OCI-LY3 (cell line): ENCODE measurements around the gene AMELY.

Experiments used
- H2AFZ ChIP-seq: fragments of 200-600, 300-600 bp; shearing (Covaris generic); 2 replicates; pipeline ENCODE4 v1.6.0; 2014; ENCODE audit warnings: antibody characterized with exemption, low read depth, low read length
- H3K27ac ChIP-seq: fragments of 200-600, 300-600 bp; sonication (generic); 2 replicates; pipeline ENCODE4 v1.5.1; 2014; ENCODE audit warnings: mild to moderate bottlenecking, low read length, moderate library complexity, mixed read lengths
- H3K27me3 ChIP-seq: fragments of 200-600, 300-600 bp; sonication (generic); 2 replicates; pipeline ENCODE4 v1.6.1; 2014; ENCODE audit warnings: low read depth, low read length, mixed read lengths
- H3K36me3 ChIP-seq: fragments of 200-600, 300-600 bp; sonication (generic); replicated peaks from 2 replicates; pipeline ENCODE3; 2014; ENCODE audit warnings: low read depth, low read length, mixed read lengths
- H3K4me1 ChIP-seq: fragments of 300-600, 200-600 bp; sonication (generic); 2 replicates; pipeline ENCODE4 v1.6.1; 2014; ENCODE audit warnings: low read length, mixed read lengths
- H3K4me2 ChIP-seq: fragments of 200-600, 300-600 bp; sonication (generic); 2 replicates; pipeline ENCODE4 v1.6.1; 2014; ENCODE audit warnings: low read length, mixed read lengths
- H3K4me3 ChIP-seq: fragments of 300-600, 200-600 bp; sonication (generic); 2 replicates; pipeline ENCODE4 v1.5.1; 2014; ENCODE audit warnings: antibody characterized with exemption, mild to moderate bottlenecking, low read length, moderate library complexity
- H3K79me2 ChIP-seq: fragments of 300-600, 200-600 bp; shearing (Covaris generic); 2 replicates; pipeline ENCODE4 v1.6.1; 2014; ENCODE audit warnings: mild to moderate bottlenecking, low read length, mixed read lengths
- H3K9ac ChIP-seq: fragments of 300-600, 200-600 bp; shearing (Covaris generic); 2 replicates; pipeline ENCODE4 v1.6.0; 2014; ENCODE audit warnings: mild to moderate bottlenecking, low read length, moderate library complexity
- H3K9me3 ChIP-seq: fragments of 200-600, 300-600 bp; shearing (Covaris generic); 2 replicates; pipeline ENCODE4 v1.6.1; 2014; ENCODE audit warnings: low read length, mixed read lengths; ENCODE audit not compliant: insufficient read depth
- H4K20me1 ChIP-seq: fragments of 200-600, 300-600 bp; sonication (generic); 2 replicates; pipeline ENCODE4 v1.6.1; 2016; ENCODE audit warnings: low read length, mixed read lengths; ENCODE audit not compliant: insufficient read depth
- CTCF ChIP-seq: fragments of 200-600, 300-600 bp; sonication (generic); IDR thresholded peaks from 2 replicates; pipeline ENCODE4 v1.5.1; 2014; ENCODE audit warnings: antibody characterized with exemption, low read length, low read depth
- EZH2phosphoT487 ChIP-seq: fragments of 200-600 bp; shearing (Covaris generic); IDR thresholded peaks from 2 replicates; pipeline ENCODE4 v1.6.1; 2018; ENCODE audit warnings: antibody characterized with exemption, mixed run types, low read depth

Gene AMELY

GRCh38 chrY:6911253-6911881 lies at the start of gene AMELY:
Gene AMELY, minus strand, starts transcription at chrY:6911752. Its CDS starts 39,144 bp downstream, at chrY:6872608.
- H3K9me3 ChIP-seq, result no peaks in the 10 kb centered on the region
- no peak within 1 kb of the TSS for H3K27ac ChIP-seq
- no peak within 1 kb of the TSS for H3K9ac ChIP-seq
- no peak within 1 kb of the TSS for H2AFZ ChIP-seq
- H4K20me1 ChIP-seq, result no peaks in the 10 kb centered on the region
- H3K4me1 ChIP-seq, result no peaks in the 10 kb centered on the region
- no peak within 1 kb of the TSS for H3K4me3 ChIP-seq
- H3K79me2 ChIP-seq, result no peaks in the 10 kb centered on the region
- H3K36me3 ChIP-seq, result no peaks in the 10 kb centered on the region
- TF ChIP-seq EZH2phosphoT487 (no peak), CTCF (no peak)
- H3K4me2 ChIP-seq, result no peak within 1 kb of the TSS
- no peaks in the 10 kb centered on the region for H3K27me3 ChIP-seq

- H2AFZ ChIP-seq, result no peak overlapping the region
- no peak overlapping the region for H3K9ac ChIP-seq
- no peaks in the 10 kb centered on the region for H4K20me1 ChIP-seq
- no peak overlapping the region for H3K27ac ChIP-seq
- no peaks in the 10 kb centered on the region for H3K4me1 ChIP-seq
- H3K79me2 ChIP-seq, result no peaks in the 10 kb centered on the region
- no peak overlapping the region for H3K4me3 ChIP-seq
- no peaks in the 10 kb centered on the region for H3K36me3 ChIP-seq
- H3K4me2 ChIP-seq, result no peak overlapping the region
- TF ChIP-seq CTCF, result no peak
- TF ChIP-seq EZH2phosphoT487, result no peak
- no peaks in the 10 kb centered on the region for H3K27me3 ChIP-seq
- no peaks in the 10 kb centered on the region for H3K9me3 ChIP-seq
Measured at GRCh38 chrY:6949947-6950346, 38.4 kb upstream of the AMELY start.

- H4K20me1 ChIP-seq, result no peaks in the 10 kb centered on the region
Measured at GRCh38 chrY:6948378-6948777, 36.8 kb upstream of the AMELY start.

GRCh38 chrY:6947695-6948094 lies 36.1 kb upstream of the AMELY start:
- Histone ChIP-seq H3K9me3 (no peaks in the 10 kb centered on the region), H3K4me3 (no peak overlapping the region), H3K27ac (no peak overlapping the region), H3K9ac (no peak overlapping the region), H3K4me1 (no peaks in the 10 kb centered on the region), H3K36me3 (no peaks in the 10 kb centered on the region), H4K20me1 (no peaks in the 10 kb centered on the region), H3K79me2 (no peaks in the 10 kb centered on the region), H2AFZ (no peak overlapping the region), H3K4me2 (no peak overlapping the region), H3K27me3 (no peaks in the 10 kb centered on the region)
- TF ChIP-seq CTCF, result peak; percentile 18; the same call in 1 of the 2 replicates
- no peak for TF ChIP-seq EZH2phosphoT487

More at GRCh38 chrY:6948378-6948777, 36.8 kb upstream of the AMELY start:
- H3K27me3 ChIP-seq, result no peaks in the 10 kb centered on the region
- no peak overlapping the region for H3K4me3 ChIP-seq
- no peak overlapping the region for H2AFZ ChIP-seq
- H3K9me3 ChIP-seq, result no peaks in the 10 kb centered on the region
- no peak overlapping the region for H3K4me2 ChIP-seq
- no peak for TF ChIP-seq CTCF
- no peak for TF ChIP-seq EZH2phosphoT487
- no peaks in the 10 kb centered on the region for H3K36me3 ChIP-seq
- no peak overlapping the region for H3K27ac ChIP-seq
- no peaks in the 10 kb centered on the region for H3K4me1 ChIP-seq
- no peaks in the 10 kb centered on the region for H3K79me2 ChIP-seq
- H3K9ac ChIP-seq, result no peak overlapping the region
